Fibroblast of lung (primary cell): ENCODE data around the gene EIF3K.

ENCODE experiments used
- CTCF ChIP-seq, 2 donors: IDR thresholded peaks in 1 of 2; conservative IDR thresholded peaks in 1 of 2; 1 replicate in 1 of 2; 2 replicates in 1 of 2; pipeline ENCODE4 v1.5.1; 2011 to 2012; ENCODE audit warnings: low read length in 2 of 2, control low read depth in 1 of 2, inconsistent platforms in 1 of 2, low read depth in 1 of 2, mild to moderate bottlenecking in 1 of 2
- EZH2 ChIP-seq: IDR thresholded peaks from 2 replicates; pipeline ENCODE4 v1.5.1; 2012; ENCODE audit warnings: low read length, control low read depth, mild to moderate bottlenecking; ENCODE audit errors: missing control alignments

GRCh38 chr19:38682872-38683392 lies 63.9 kb downstream of the EIF3K start:
- no peak for TF ChIP-seq CTCF (conservative IDR thresholded peaks at IDR 0.05 in 1 of 2, IDR thresholded peaks at IDR 0.05 in 1 of 2; ENCODE audit: low read depth in 1 of 2, low read length in 2 of 2)
- TF ChIP-seq EZH2 = no peak
